Hematopoietic multipotent progenitor cell treated with erythropoietin and hydrocortisone succinate and interleukin-3 and kit ligand, for 17 days (in vitro differentiated cells): ENCODE data around the gene SECTM1.

Experiments used
- DNase-seq: peaks from one replicate; pipeline ENCODE4 v3.0.0-alpha.2; 2015; ENCODE audit warnings: low spot score

The SECTM1 gene

GRCh38 chr17:82299452-82299851, 34.1 kb downstream of the SECTM1 start:
- DNase-seq = no peak

GRCh38 chr17:82298538-82299421, 34.8 kb downstream of the SECTM1 start:
- no peak for DNase-seq

- DNase-seq = peak; percentile 61
Measured at GRCh38 chr17:82297714-82298537, 35.6 kb downstream of the SECTM1 start.

GRCh38 chr17:82297280-82297713, 36.3 kb downstream of the SECTM1 start:
- DNase-seq = no peak

- DNase-seq = no peak
Measured at GRCh38 chr17:82296511-82297279, 36.9 kb downstream of the SECTM1 start.

- no peak for DNase-seq
Measured at GRCh38 chr17:82295472-82295814, 38.1 kb downstream of the SECTM1 start.

- DNase-seq = no peak
Measured at GRCh38 chr17:82294064-82294773, 39.3 kb downstream of the SECTM1 start.

GRCh38 chr17:82292251-82293154, 41.1 kb downstream of the SECTM1 start:
- peak; percentile 96 for DNase-seq

GRCh38 chr17:82291582-82292250, 41.9 kb downstream of the SECTM1 start:
- DNase-seq = no peak

- peak; percentile 58 for DNase-seq
Measured at GRCh38 chr17:82287868-82288801, 45.4 kb downstream of the SECTM1 start.

GRCh38 chr17:82287013-82287867, 46.3 kb downstream of the SECTM1 start:
- no peak for DNase-seq

GRCh38 chr17:82285141-82285540, 48.4 kb downstream of the SECTM1 start:
- no peak for DNase-seq

GRCh38 chr17:82283208-82283749, 50.3 kb downstream of the SECTM1 start:
- DNase-seq = peak; percentile 38

GRCh38 chr17:82282239-82283207, 51.0 kb downstream of the SECTM1 start:
- no peak for DNase-seq

- no peak for DNase-seq
Measured at GRCh38 chr17:82281502-82282238, 51.9 kb downstream of the SECTM1 start.

- DNase-seq = no peak
Measured at GRCh38 chr17:82281076-82281475, 52.5 kb downstream of the SECTM1 start.
